ENCODE measurements around the gene LTBP1.

Gene LTBP1

GRCh38 chr2:33188799-33189198, 242.0 kb downstream of the LTBP1 start:
- no peak for TF ChIP-seq CTCF (IDR thresholded peaks at IDR 0.05; ENCODE audit: low read depth, low read length, missing control alignments)
- H3K4me3 ChIP-seq (ENCODE audit: low read depth, low read length): no peak overlapping the region
- in situ Hi-C loops (cut with HindIII; ENCODE audit: low sequenced_read_pairs): no loop called here
- DNase-seq (ENCODE audit: low read depth): no peak

GRCh38 chr2:33190393-33190937, 243.7 kb downstream of the LTBP1 start:
- in situ Hi-C loops (cut with HindIII; ENCODE audit: low sequenced_read_pairs): no loop called here
- no peak for TF ChIP-seq CTCF (IDR thresholded peaks at IDR 0.05; ENCODE audit: low read depth, low read length, missing control alignments)
- no peak for DNase-seq (ENCODE audit: low read depth)
- H3K4me3 ChIP-seq (ENCODE audit: low read depth, low read length): no peak overlapping the region

GRCh38 chr2:33195891-33196290, 249.1 kb downstream of the LTBP1 start:
- DNase-seq (ENCODE audit: low read depth): no peak
- in situ Hi-C loops (cut with HindIII; ENCODE audit: low sequenced_read_pairs): no loop called here
- H3K4me3 ChIP-seq (ENCODE audit: low read depth, low read length): no peak overlapping the region
- TF ChIP-seq CTCF (IDR thresholded peaks at IDR 0.05; ENCODE audit: low read depth, low read length, missing control alignments): no peak

- no peak for TF ChIP-seq CTCF (IDR thresholded peaks at IDR 0.05; ENCODE audit: low read depth, low read length, missing control alignments)
- H3K4me3 ChIP-seq (ENCODE audit: low read depth, low read length): no peak overlapping the region
- in situ Hi-C loops (cut with HindIII; ENCODE audit: low sequenced_read_pairs): no loop called here
- no peak for DNase-seq (ENCODE audit: low read depth)
These were observed 249.9 kb downstream of the LTBP1 start for GRCh38 chr2:33196700-33197099.

- in situ Hi-C loops (cut with HindIII; ENCODE audit: low sequenced_read_pairs): no loop called here
- no peak for DNase-seq (ENCODE audit: low read depth)
- no peak for TF ChIP-seq CTCF (IDR thresholded peaks at IDR 0.05; ENCODE audit: low read depth, low read length, missing control alignments)
- no peak overlapping the region for H3K4me3 ChIP-seq (ENCODE audit: low read depth, low read length)
These were observed 250.6 kb downstream of the LTBP1 start for GRCh38 chr2:33197198-33197938.

- in situ Hi-C loops (cut with HindIII; ENCODE audit: low sequenced_read_pairs): no loop called here
- TF ChIP-seq CTCF (IDR thresholded peaks at IDR 0.05; ENCODE audit: low read depth, low read length, missing control alignments): no peak
These were observed 256.1 kb downstream of the LTBP1 start for GRCh38 chr2:33202641-33203522.

More at GRCh38 chr2:33202641-33203522, 256.1 kb downstream of the LTBP1 start:
- DNase-seq (ENCODE audit: low read depth): no peak
- H3K4me3 ChIP-seq (ENCODE audit: low read depth, low read length): no peak overlapping the region

All from astrocyte of the cerebellum (primary cell).